Left ventricle myocardium superior (tissue), 1 donor: ENCODE measurements around the gene PROB1. TPM values are rescaled to one million over a fixed set of nuclear protein-coding genes. Genes with fewer than 3 reads are reported as not detected.
"Not testable (repeated sequence)": the region's sequence is repeated elsewhere in the genome, so short reads cannot be mapped to it uniquely, and the experiment has no call there.

ENCODE experiments used
- ATAC-seq: fragments of 200-7000 bp; cut with Tn5 transposase; one replicate; pipeline ENCODE4 v1.9.1; 2020; ENCODE audit warnings: mild to moderate bottlenecking, moderate library complexity
- DNase-seq: peaks from one replicate; pipeline ENCODE4 v3.0.0-alpha.2; 2020
- intact Hi-C: fragments of 100-400 bp; cut with micrococcal nuclease; formaldehyde crosslinking; loops from one replicate; pipeline ENCODE4 v1.11.0; 2022
- total RNA-seq: library from RNA; stranded (reverse); fragmentation: NEBNext Ultra II Directional; extraction: Animal tissue kit (Norgen Biotek cat#: 25700); gene quantifications from one replicate; pipeline ENCODE4 v1.2.1, GENCODE V29; 2021
- donor health status: DM: no; HTN: yes; CAD: no; lungs with severe emphysema.

PROB1 gene
- total RNA-seq, 1 donor from 2014 or later: 56.5 TPM

- ATAC-seq: no peak
- intact Hi-C loops: no loop called here
- DNase-seq: peak; percentile 21
Observed at GRCh38 chr5:139396691-139397090, 1.8 kb upstream of the PROB1 start.

GRCh38 chr5:139395844-139396640, 1.1 kb upstream of the PROB1 start:
- peak; percentile 47 for DNase-seq
- intact Hi-C loops: no loop called here
- peak; percentile 24 for ATAC-seq

GRCh38 chr5:139394123-139394653, 716 bp downstream of the PROB1 start:
- DNase-seq (peak; percentile 78), ATAC-seq (peak; percentile 51)
- intact Hi-C loops: no loop called here

- ATAC-seq (no peak), DNase-seq (no peak)
- intact Hi-C loops: no loop called here
Observed at GRCh38 chr5:139393497-139394122, 1.3 kb downstream of the PROB1 start.

GRCh38 chr5:139392678-139393496, 2.0 kb downstream of the PROB1 start:
- intact Hi-C loops: no loop called here
- ATAC-seq (peak; percentile 19), DNase-seq (peak; percentile 76)

GRCh38 chr5:139392324-139392677, 2.6 kb downstream of the PROB1 start:
- ATAC-seq (no peak), DNase-seq (no peak)
- intact Hi-C loops: no loop called here

- intact Hi-C loops: no loop called here
- ATAC-seq: no peak
- no peak for DNase-seq
Observed at GRCh38 chr5:139391570-139392323, 3.2 kb downstream of the PROB1 start.

- no peak for DNase-seq
- intact Hi-C loops: no loop called here
- ATAC-seq: no peak
Observed at GRCh38 chr5:139390639-139391569, 4.0 kb downstream of the PROB1 start.

GRCh38 chr5:139389701-139390638, 4.9 kb downstream of the PROB1 start, which contains the start of gene MZB1:
TSS of gene MZB1 (minus strand) at chr5:139389913. CDS start at chr5:139389856, 57 bp downstream.
- intact Hi-C loops: no loop called here
- ATAC-seq (no peak), DNase-seq (no peak)

- DNase-seq (no peak), ATAC-seq (peak; percentile 18)
- intact Hi-C loops: no loop called here
Observed at GRCh38 chr5:139388198-139388821, 6.6 kb downstream of the PROB1 start.

- intact Hi-C loops: no loop called here
- DNase-seq (no peak), ATAC-seq (no peak)
Observed at GRCh38 chr5:139387611-139388197, 7.2 kb downstream of the PROB1 start.

- ATAC-seq, intact Hi-C loops: not testable (repeated sequence)
- peak; percentile 18 for DNase-seq
Observed at GRCh38 chr5:139386956-139387355, 7.9 kb downstream of the PROB1 start.

GRCh38 chr5:139386050-139386438, 8.9 kb downstream of the PROB1 start:
- intact Hi-C loops: no loop called here
- ATAC-seq (no peak), DNase-seq (no peak)

- intact Hi-C loops: no loop called here
- ATAC-seq: peak; percentile 39
- DNase-seq: peak; percentile 44
Observed at GRCh38 chr5:139385061-139386049, 9.5 kb downstream of the PROB1 start.

- DNase-seq (peak; percentile 17), ATAC-seq (no peak)
- intact Hi-C loops: no loop called here
Observed at GRCh38 chr5:139384591-139385051, 10.3 kb downstream of the PROB1 start.
